RWPE2 (cell line): ENCODE results near the gene PROX2.

Experiments
- ATAC-seq: fragments of 200-7000 bp; cut with Tn5 transposase; 3 replicates; pipeline ENCODE4 v1.9.1; 2021; ENCODE audit warnings: low read depth
- DNase-seq: peaks from one replicate; pipeline ENCODE4 v3.0.0-alpha.2; 2020; ENCODE audit warnings: low spot score
- H3K27ac ChIP-seq: fragments of 450-650 bp; 2 replicates; pipeline ENCODE4 v1.5.1; 2017; ENCODE audit warnings: mild to moderate bottlenecking; ENCODE audit not compliant: poor library complexity, severe bottlenecking
- H3K27me3 ChIP-seq: fragments of 250-450 bp; sonication (Bioruptor Pico); 2 replicates; pipeline ENCODE4 v1.5.1; 2021; ENCODE audit warnings: mild to moderate bottlenecking, moderate library complexity; ENCODE audit not compliant: insufficient read depth, poor library complexity, severe bottlenecking
- H3K36me3 ChIP-seq: fragments of 250-450 bp; sonication (Bioruptor Pico); 2 replicates; pipeline ENCODE4 v1.5.1; 2020; ENCODE audit warnings: low read depth, mild to moderate bottlenecking, moderate library complexity
- H3K4me1 ChIP-seq: fragments of 250-450 bp; sonication (Bioruptor Pico); 2 replicates; pipeline ENCODE4 v1.5.1; 2021; ENCODE audit warnings: mild to moderate bottlenecking, moderate library complexity; ENCODE audit not compliant: insufficient read depth, poor library complexity, severe bottlenecking
- H3K4me3 ChIP-seq: fragments of 250-450 bp; sonication (Bioruptor Pico); 2 replicates; pipeline ENCODE4 v1.5.1; 2021; ENCODE audit warnings: mild to moderate bottlenecking, moderate library complexity; ENCODE audit not compliant: severe bottlenecking
- H3K9me3 ChIP-seq: fragments of 250-450 bp; sonication (Bioruptor Pico); 2 replicates; pipeline ENCODE4 v1.5.1; 2021; ENCODE audit warnings: mild to moderate bottlenecking, moderate library complexity; ENCODE audit not compliant: severe bottlenecking
- TF ChIP-seq, protein P1 (sequence below): fragments of 450-650 bp; IDR thresholded peaks from one replicate; pipeline ENCODE4 v1.5.1; 2017; ENCODE audit warnings: mild to moderate bottlenecking, moderate library complexity; ENCODE audit not compliant: poor library complexity, severe bottlenecking

PROX2 gene

DNA sequence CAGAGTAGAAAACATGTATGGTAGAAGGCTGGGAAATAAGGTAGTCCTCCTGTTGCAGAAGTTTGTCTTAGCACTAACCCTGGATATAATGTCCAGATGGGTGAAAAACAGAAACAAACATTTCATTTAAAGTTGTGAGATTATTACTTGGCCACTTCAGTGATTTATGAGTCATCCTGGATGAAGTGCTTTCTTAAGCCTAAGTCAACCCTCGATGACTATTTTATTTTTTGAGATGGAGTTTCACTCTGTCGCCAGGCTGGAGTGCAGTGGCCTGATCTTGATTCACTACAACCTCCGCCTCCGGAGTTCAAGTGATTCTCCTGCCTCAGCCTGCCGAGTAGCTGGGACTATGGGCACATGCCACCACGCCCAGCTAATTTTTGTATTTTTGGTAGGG lies 15.9 kb upstream of the PROX2 start:
- no peak overlapping the region for H3K27ac ChIP-seq
- no peak for ATAC-seq
- no peak for DNase-seq
- TF ChIP-seq, protein P1, sequence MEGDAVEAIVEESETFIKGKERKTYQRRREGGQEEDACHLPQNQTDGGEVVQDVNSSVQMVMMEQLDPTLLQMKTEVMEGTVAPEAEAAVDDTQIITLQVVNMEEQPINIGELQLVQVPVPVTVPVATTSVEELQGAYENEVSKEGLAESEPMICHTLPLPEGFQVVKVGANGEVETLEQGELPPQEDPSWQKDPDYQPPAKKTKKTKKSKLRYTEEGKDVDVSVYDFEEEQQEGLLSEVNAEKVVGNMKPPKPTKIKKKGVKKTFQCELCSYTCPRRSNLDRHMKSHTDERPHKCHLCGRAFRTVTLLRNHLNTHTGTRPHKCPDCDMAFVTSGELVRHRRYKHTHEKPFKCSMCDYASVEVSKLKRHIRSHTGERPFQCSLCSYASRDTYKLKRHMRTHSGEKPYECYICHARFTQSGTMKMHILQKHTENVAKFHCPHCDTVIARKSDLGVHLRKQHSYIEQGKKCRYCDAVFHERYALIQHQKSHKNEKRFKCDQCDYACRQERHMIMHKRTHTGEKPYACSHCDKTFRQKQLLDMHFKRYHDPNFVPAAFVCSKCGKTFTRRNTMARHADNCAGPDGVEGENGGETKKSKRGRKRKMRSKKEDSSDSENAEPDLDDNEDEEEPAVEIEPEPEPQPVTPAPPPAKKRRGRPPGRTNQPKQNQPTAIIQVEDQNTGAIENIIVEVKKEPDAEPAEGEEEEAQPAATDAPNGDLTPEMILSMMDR: no peak
- H3K27me3 ChIP-seq: no peaks in the 10 kb centered on the region
- H3K4me3 ChIP-seq: no peak overlapping the region
- H3K36me3 ChIP-seq: peaks cover 94% of the 10 kb centered on the region
- H3K4me1 ChIP-seq: peaks cover 20% of the 10 kb centered on the region
- H3K9me3 ChIP-seq: no peaks in the 10 kb centered on the region

DNA sequence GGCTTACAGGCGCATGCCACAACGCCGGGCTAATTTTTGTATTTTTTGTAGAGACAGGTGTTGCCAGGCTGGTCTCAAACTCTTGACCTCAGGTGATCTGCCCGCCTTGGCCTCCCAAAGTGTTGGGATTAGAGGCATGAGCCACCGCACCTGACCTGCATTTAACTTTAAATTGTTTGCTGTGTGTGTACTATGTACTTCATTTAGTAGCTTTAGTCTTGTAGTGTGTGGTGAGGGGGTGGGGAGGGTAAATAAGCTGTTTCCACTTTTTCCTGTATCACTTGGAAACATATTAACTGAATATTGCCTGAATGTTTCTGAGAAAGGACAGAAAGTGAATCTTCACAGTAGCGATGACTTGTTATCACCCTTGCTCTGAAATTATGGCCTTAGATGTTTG lies 14.3 kb upstream of the PROX2 start:
- TF ChIP-seq, protein P1: no peak
- Histone ChIP-seq H3K27me3 (no peaks in the 10 kb centered on the region), H3K36me3 (peaks cover 91% of the 10 kb centered on the region), H3K9me3 (no peaks in the 10 kb centered on the region), H3K4me3 (no peak overlapping the region), H3K4me1 (peaks cover 35% of the 10 kb centered on the region), H3K27ac (no peak overlapping the region)
- DNase-seq (no peak), ATAC-seq (no peak)

DNA sequence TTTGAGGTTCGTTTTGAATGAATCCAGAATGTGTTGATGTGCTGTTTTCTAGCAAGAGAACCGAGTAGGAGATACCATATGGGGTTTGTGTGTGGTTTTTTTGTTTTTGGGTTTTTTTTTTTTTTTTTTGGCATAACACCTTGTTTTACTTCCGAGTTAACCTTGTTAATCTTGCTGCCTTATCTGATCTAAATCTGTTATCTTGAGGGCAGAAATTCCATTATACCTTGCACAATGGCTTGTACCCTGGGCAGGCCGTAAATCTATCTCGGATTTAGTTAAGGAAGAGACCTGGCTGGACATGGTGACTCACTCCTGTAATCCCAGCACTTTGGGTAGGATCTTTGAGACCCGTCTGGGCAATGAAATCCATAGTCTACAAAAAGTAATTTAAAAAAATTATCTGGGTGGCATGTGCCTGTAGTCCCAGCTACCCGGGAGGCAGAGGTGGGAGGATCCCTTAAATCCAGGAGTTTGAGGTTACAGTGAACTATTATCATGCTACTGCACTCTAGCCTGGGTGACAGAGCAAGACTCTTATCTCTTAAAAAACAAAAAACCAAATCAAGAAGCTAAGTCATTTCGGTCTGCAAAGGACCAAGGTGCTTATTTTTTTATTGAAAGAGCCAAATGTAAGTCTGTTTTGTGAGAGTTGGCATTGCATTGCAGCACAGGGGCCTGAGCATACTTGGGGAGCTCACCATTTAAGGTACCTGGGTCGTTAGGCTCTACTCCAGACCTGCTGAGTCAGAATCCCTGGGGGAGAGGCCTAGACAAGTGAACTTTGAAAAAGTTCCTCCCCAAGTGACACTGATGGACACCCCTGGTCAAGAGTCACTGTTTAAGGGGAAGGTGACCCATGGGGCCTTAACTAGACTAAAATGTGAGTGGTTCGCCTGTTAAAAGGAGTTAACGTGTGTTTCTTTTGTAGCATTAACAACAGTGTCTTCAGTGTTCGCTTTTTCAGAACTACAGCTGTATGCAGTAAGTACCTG lies 12.5 kb upstream of the PROX2 start:
- no peaks in the 10 kb centered on the region for H3K9me3 ChIP-seq
- H3K36me3 ChIP-seq: peaks cover 91% of the 10 kb centered on the region
- no peak for DNase-seq
- no peak overlapping the region for H3K4me3 ChIP-seq
- TF ChIP-seq, protein P1: no peak
- ATAC-seq: peak; percentile 81
- H3K4me1 ChIP-seq: peaks cover 51% of the 10 kb centered on the region
- H3K27ac ChIP-seq: peak overlapping the region; percentile 68
- H3K27me3 ChIP-seq: no peaks in the 10 kb centered on the region

DNA sequence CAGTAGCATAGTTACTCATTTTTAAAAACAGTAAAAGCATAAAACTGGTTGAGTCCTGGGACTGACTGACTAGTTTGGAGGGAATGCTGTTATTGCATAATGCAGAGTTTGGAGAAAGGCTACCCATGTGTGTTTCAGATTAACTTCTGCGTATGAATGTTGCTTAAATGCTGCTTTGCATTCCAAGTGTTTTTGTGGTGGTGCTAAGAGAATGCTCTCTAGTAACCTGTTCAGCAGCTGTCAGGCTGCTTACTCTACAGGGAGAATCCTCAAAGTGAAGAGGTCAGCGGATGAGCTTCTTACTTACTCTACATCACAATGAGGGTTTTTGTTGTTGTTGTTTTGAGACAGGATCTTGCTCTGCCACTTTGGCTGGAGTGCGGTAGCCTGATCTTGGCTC lies 10.1 kb upstream of the PROX2 start:
- peaks cover 59% of the 10 kb centered on the region for H3K4me1 ChIP-seq
- no peaks in the 10 kb centered on the region for H3K27me3 ChIP-seq
- ATAC-seq: peak; percentile 38

More for the DNA sequence above, 10.1 kb upstream of the PROX2 start:
- Histone ChIP-seq H3K27ac (peak overlapping the region; percentile 29), H3K36me3 (peaks cover 70% of the 10 kb centered on the region), H3K9me3 (no peaks in the 10 kb centered on the region), H3K4me3 (no peak overlapping the region)
- TF ChIP-seq, protein P1: no peak
- no peak for DNase-seq
